HepG2 (cell line): Measurements from ENCODE around the gene LCORL. TPM values are rescaled to one million over a fixed set of nuclear protein-coding genes. Genes with fewer than 3 reads are reported as not detected.

ENCODE experiments used
- AFF4 ChIP-seq: sonication (generic); formaldehyde crosslinking; IDR thresholded peaks from 2 replicates; pipeline ENCODE4 v1.4.0; 2020; ENCODE audit warnings: missing genetic modification reagents
- GRHL1 ChIP-seq: sonication (generic); formaldehyde crosslinking; conservative IDR thresholded peaks from 2 replicates; pipeline ENCODE4 v1.8.0; 2022; ENCODE audit warnings: missing genetic modification reagents
- MLX ChIP-seq: IDR thresholded peaks from 2 replicates; pipeline ENCODE4 v1.6.1; 2016
- NFE2L1 ChIP-seq: sonication (generic); formaldehyde crosslinking; IDR thresholded peaks from 2 replicates; pipeline ENCODE4 v1.4.0; 2020; ENCODE audit warnings: missing genetic modification reagents, mild to moderate bottlenecking, borderline replicate concordance
- NFIC ChIP-seq: IDR thresholded peaks from 2 replicates; pipeline ENCODE4 v1.6.1; 2012; ENCODE audit warnings: mild to moderate bottlenecking, low read length, inconsistent platforms
- SOX6 ChIP-seq, 2 experiments: fragments of 450-650 bp in 1 of 2; sonication (generic) in 1 of 2; formaldehyde crosslinking in 1 of 2; IDR thresholded peaks; 2 replicates each; pipeline versions ENCODE4 v1.4.0 to v1.6.1; 2017 to 2020; ENCODE audit warnings: antibody characterized with exemption in 1 of 2, mild to moderate bottlenecking in 1 of 2, missing genetic modification reagents in 1 of 2
- ZBTB8A ChIP-seq: sonication (generic); formaldehyde crosslinking; IDR thresholded peaks from 2 replicates; pipeline ENCODE4 v1.4.0; 2020; ENCODE audit warnings: mild to moderate bottlenecking, low read depth, missing genetic modification reagents, borderline replicate concordance
- ZNF746 ChIP-seq: sonication (generic); formaldehyde crosslinking; IDR thresholded peaks from 2 replicates; pipeline ENCODE4 v1.8.0; 2022; ENCODE audit warnings: mild to moderate bottlenecking, missing genetic modification reagents
- ZNF777 ChIP-seq: sonication (generic); formaldehyde crosslinking; IDR thresholded peaks from 2 replicates; pipeline ENCODE4 v1.4.0; 2020; ENCODE audit warnings: missing genetic modification reagents
- polyA plus RNA-seq, 8 experiments: library from polyadenylated mRNA; depleted of rRNA in 3 of 8; stranded (reverse) in 7 of 8; unstranded in 1 of 8; fragments of >200 nt; fragmentation: Illumina TruSeq in 4 of 8; extraction: Trizol in 4 of 8; gene quantifications; 2 replicates each; pipeline versions ENCODE4 v1.2.1 to v1.2.3, GENCODE V29; 2011 to 2016; ENCODE audit warnings: low read depth in 4 of 8, missing spikeins in 1 of 8, mixed read lengths in 1 of 8; ENCODE audit not compliant: insufficient read depth in 1 of 8
- total RNA-seq, 5 experiments: library from RNA; depleted of rRNA; stranded (reverse); fragments of >200 nt; fragmentation: Illumina TruSeq; extraction: Trizol; gene quantifications; 2 replicates each; pipeline ENCODE4 v1.2.3, GENCODE V29; 2016; ENCODE audit warnings: low read depth in 1 of 5
- TF ChIP-seq, protein P1 (sequence below): sonication (generic); formaldehyde crosslinking; IDR thresholded peaks from 2 replicates; pipeline ENCODE4 v1.4.0; 2020; ENCODE audit warnings: missing genetic modification reagents
- TF ChIP-seq, protein P2 (sequence below): sonication (generic); formaldehyde crosslinking; IDR thresholded peaks from 2 replicates; pipeline ENCODE4 v1.5.0; 2020; ENCODE audit warnings: mild to moderate bottlenecking, missing genetic modification reagents, borderline replicate concordance
- TF ChIP-seq, protein P3 (sequence below): sonication (generic); formaldehyde crosslinking; IDR thresholded peaks from 2 replicates; pipeline ENCODE4 v1.4.0; 2020; ENCODE audit warnings: missing genetic modification reagents

LCORL gene
- total and polyA plus RNA-seq, 2 of the 13 experiments (the other 11 are each of a cell fraction or from before 2014, with no cell fraction given), result 5.3 to 14.5 TPM

- TF ChIP-seq, protein P1, sequence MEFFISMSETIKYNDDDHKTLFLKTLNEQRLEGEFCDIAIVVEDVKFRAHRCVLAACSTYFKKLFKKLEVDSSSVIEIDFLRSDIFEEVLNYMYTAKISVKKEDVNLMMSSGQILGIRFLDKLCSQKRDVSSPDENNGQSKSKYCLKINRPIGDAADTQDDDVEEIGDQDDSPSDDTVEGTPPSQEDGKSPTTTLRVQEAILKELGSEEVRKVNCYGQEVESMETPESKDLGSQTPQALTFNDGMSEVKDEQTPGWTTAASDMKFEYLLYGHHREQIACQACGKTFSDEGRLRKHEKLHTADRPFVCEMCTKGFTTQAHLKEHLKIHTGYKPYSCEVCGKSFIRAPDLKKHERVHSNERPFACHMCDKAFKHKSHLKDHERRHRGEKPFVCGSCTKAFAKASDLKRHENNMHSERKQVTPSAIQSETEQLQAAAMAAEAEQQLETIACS (CRISPR knock-in tag), result peak; percentile 52; the same call in 1 of the 2 replicates
- TF ChIP-seq ZBTB8A, result 0 out of 2 replicates have a peak, but pooled peaks have one; percentile 70
- TF ChIP-seq NFE2L1 (CRISPR knock-in tag), result no peak
- no peak for TF ChIP-seq SOX6 (IDR thresholded peaks at IDR 0.05)
- TF ChIP-seq SOX6 (CRISPR knock-in tag; IDR thresholded peaks at IDR 0.05), result peak; percentile 67
- TF ChIP-seq GRHL1 (CRISPR knock-in tag), result no peak
- TF ChIP-seq ZNF746 (CRISPR knock-in tag), result peak; percentile 47; the same call in 1 of the 2 replicates
- TF ChIP-seq NFIC, result no peak
- peak; percentile 71 for TF ChIP-seq ZNF777 (CRISPR knock-in tag)
- TF ChIP-seq, protein P2, sequence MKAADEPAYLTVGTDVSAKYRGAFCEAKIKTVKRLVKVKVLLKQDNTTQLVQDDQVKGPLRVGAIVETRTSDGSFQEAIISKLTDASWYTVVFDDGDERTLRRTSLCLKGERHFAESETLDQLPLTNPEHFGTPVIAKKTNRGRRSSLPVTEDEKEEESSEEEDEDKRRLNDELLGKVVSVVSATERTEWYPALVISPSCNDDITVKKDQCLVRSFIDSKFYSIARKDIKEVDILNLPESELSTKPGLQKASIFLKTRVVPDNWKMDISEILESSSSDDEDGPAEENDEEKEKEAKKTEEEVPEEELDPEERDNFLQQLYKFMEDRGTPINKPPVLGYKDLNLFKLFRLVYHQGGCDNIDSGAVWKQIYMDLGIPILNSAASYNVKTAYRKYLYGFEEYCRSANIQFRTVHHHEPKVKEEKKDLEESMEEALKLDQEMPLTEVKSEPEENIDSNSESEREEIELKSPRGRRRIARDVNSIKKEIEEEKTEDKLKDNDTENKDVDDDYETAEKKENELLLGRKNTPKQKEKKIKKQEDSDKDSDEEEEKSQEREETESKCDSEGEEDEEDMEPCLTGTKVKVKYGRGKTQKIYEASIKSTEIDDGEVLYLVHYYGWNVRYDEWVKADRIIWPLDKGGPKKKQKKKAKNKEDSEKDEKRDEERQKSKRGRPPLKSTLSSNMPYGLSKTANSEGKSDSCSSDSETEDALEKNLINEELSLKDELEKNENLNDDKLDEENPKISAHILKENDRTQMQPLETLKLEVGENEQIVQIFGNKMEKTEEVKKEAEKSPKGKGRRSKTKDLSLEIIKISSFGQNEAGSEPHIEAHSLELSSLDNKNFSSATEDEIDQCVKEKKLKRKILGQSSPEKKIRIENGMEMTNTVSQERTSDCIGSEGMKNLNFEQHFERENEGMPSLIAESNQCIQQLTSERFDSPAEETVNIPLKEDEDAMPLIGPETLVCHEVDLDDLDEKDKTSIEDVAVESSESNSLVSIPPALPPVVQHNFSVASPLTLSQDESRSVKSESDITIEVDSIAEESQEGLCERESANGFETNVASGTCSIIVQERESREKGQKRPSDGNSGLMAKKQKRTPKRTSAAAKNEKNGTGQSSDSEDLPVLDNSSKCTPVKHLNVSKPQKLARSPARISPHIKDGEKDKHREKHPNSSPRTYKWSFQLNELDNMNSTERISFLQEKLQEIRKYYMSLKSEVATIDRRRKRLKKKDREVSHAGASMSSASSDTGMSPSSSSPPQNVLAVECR, result peak; percentile 99
- TF ChIP-seq MLX (CRISPR knock-in tag), result peak; percentile 39; the same call in 1 of the 2 replicates
- TF ChIP-seq, protein P3, sequence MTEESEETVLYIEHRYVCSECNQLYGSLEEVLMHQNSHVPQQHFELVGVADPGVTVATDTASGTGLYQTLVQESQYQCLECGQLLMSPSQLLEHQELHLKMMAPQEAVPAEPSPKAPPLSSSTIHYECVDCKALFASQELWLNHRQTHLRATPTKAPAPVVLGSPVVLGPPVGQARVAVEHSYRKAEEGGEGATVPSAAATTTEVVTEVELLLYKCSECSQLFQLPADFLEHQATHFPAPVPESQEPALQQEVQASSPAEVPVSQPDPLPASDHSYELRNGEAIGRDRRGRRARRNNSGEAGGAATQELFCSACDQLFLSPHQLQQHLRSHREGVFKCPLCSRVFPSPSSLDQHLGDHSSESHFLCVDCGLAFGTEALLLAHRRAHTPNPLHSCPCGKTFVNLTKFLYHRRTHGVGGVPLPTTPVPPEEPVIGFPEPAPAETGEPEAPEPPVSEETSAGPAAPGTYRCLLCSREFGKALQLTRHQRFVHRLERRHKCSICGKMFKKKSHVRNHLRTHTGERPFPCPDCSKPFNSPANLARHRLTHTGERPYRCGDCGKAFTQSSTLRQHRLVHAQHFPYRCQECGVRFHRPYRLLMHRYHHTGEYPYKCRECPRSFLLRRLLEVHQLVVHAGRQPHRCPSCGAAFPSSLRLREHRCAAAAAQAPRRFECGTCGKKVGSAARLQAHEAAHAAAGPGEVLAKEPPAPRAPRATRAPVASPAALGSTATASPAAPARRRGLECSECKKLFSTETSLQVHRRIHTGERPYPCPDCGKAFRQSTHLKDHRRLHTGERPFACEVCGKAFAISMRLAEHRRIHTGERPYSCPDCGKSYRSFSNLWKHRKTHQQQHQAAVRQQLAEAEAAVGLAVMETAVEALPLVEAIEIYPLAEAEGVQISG (CRISPR knock-in tag), result peak; percentile 81
- no peak for TF ChIP-seq AFF4
Observed at GRCh38 chr4:17810260-17811077, 211.1 kb downstream of the LCORL start, which contains the start of the genes DCAF16 and NCAPG (continued).
